DMS114 treated with DMSO at 0.1 percent for 48 hours (cell line): ENCODE results near the gene MBD3L1.

Experiments
- DNase-seq: peaks from one replicate; lab custom pipeline; 2025; ENCODE audit not compliant: unreplicated experiment; lab: John Stamatoyannopoulos, UW

The MBD3L1 gene

DNA sequence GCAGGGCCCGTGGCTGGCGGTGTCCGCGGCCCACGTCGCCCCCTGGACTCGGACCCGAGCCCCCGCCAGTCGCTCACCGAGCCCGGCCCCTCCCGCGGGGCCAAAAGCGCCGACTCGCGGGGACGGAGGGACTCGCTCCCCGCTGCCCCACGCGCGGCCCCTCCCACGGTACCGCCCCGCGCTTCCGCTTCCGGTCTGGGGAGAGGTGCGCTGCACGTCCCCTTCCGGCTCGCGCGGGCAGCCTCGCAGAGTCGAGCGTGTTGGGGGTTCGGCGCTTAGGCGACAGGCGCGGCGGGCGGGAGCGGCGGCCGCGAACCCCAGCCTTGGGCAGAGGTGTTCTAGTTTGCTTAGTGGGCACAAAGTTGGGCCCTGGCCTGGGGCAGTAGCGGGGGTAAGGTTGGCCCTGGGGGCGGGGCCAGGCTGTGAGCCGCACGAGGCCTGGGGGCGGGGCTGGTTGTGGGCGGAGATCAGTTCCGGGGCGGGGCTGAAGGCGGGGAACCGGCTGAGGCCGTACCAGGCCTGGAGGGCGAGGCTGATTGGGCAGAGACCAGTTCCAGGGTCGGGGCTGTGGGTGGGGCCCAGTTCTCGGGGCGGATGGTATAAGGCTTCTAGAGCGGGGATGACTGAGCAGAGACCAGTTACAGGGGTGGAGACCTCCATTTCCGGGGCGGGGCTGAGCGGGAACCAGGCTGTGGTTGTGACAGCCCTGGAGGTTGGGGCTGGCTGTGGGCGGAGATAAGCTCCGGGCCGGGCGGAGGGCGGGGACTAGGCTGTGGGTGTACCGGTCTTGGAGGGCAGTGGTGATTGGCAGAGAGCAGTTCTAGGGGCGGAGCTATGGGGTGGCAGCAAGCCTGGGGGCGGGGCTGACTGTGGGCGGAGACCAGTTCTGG, at the start of gene MBD3L1, which contains the start of gene ZNF558:
TSS of gene MBD3L1 (plus strand) at position 246 of the 890 bp plus-strand sequence. CDS start 10,302 bp downstream, outside the sequence.
TSS of gene ZNF558 (minus strand) at position 173 of the 890 bp plus-strand sequence. CDS start 9,645 bp downstream, outside the sequence.
- peak; percentile 82 for DNase-seq

- DNase-seq = no peak
Observed at GRCh38 chr19:8794823-8795222, 37.4 kb upstream of the MBD3L1 start.

DNA sequence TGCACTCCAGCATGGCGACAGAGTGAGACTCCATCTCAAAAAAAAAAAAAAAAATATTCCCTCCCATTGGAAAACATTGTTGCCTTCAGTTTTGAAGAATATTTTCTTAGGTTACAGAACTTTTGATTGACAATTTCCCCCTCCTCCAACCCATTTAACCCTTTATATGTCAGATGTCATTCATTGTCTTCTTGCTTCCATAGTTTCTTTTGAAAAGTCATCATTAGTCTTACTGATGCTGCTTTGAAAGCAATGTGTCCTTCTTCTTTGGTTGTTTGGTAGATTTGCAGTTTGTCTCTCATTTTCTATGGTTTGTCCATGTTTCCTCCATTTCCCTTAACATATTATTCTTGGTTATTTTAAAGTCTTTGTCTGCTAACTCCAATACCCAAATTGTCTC, 25.5 kb upstream of the MBD3L1 start:
- no peak for DNase-seq

- DNase-seq = no peak
Observed at GRCh38 chr19:8811315-8812172, 20.6 kb upstream of the MBD3L1 start.

DNA sequence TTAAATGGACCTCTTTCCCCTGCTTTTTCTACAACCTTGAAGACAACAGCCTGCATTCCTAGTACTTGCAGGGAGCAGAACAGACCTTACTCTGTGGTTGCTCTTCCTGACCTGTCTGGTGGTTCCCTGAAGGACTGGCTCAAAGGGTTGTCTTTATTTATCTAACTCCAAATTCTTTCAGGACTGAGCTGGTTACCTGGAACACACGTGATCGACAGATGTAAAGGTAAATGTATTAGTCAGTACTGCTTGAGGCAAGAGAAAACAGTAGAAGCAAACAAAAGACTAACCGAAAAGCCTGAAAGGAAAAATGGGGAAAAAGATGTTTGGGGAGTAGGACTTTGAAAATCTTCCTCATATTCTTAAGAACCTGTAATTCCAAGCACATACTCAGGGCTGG, 18.0 kb upstream of the MBD3L1 start:
- no peak for DNase-seq

- no peak for DNase-seq
Observed at GRCh38 chr19:8815780-8816179, 16.4 kb upstream of the MBD3L1 start.

- no peak for DNase-seq
Observed at GRCh38 chr19:8820234-8820633, 11.9 kb upstream of the MBD3L1 start.

DNA sequence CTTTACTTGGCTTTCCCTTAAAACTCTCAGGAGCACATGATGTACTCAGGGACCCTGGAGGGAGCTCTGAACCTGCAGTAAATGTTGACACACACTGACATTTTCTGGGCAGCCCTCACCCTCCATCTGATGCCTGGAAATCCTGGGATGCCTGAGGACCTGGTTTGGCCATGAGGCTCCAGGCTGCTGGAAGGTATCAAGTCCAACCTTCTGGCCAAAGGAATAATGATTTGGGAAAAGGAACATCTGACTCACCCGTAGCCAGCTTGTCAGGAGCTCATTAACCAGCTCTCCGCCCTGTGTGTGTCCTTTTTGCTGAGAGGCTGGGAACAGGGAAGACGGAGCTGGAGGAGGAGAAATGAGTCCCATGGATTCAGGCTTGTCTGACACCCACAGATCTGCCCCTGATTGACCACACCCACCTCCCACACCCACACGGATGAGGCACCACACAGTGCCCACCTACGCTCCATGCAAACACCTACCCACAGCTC, 10.4 kb upstream of the MBD3L1 start:
- no peak for DNase-seq

DNA sequence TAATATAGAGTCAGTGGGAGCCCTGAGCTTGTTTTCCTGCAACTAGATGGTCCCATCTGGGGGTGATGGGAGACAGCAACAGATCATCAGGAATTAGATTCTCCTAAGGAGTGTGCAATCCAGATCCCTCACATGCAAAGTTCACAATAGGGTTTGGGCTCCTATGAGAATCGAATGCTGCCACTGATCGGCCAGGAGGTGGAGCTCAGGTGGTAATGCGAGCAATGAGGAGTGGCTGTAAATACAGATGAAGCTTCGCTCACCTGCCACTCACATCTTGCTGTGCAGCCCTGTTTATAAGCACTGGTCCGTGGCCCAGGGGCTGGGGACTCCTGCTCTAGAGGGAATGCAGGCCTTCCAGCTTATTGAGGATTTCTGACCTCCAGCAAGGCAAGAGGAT, 5.8 kb upstream of the MBD3L1 start:
- DNase-seq = no peak

GRCh38 chr19:8827277-8827676, 4.9 kb upstream of the MBD3L1 start:
- no peak for DNase-seq

- DNase-seq = no peak
Observed at GRCh38 chr19:8831373-8831772, 804 bp upstream of the MBD3L1 start.

- DNase-seq = no peak
Observed at GRCh38 chr19:8831832-8832131, 395 bp upstream of the MBD3L1 start.

DNA sequence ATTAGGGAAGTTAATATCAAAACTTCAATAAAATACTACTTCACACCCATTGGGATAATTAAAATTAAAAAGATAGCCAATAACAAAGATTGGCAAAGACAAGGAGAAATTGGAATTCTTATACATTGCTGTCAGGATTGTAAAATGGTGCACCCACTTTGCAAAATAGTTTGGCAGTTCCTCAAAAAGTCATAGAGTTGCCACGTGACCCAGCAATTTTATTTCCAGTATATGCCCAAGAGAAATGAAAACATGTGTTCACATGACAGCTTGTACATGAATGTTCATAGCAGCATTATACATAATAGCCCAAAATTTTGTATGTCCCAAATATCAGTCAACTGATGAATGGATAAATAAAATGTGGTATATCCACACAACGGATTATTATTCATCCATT, 3.3 kb downstream of the MBD3L1 start:
- no peak for DNase-seq

GRCh38 chr19:8835877-8836276, 3.7 kb downstream of the MBD3L1 start:
- DNase-seq = no peak

- DNase-seq = no peak
Observed at GRCh38 chr19:8840708-8841107, 8.5 kb downstream of the MBD3L1 start.

DNA sequence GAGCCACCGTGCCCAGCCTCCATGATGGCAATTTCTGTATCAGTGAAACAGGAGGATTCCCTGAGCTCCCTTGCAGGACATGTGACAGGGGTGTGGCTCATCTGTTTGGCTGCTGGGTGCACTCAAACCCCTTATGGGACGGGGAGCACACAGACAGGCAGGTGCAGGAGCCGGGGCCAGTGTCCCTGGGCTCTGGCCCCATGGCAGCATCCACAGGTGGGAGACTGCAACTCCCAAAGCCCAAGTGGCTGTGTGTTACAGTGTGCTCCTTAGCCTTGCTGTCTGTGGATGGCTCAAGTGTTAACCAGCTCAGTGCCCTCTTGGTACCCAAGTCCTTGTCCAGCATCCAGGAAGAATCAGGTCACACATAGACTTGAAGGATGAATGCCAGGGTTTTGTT, 14.6 kb downstream of the MBD3L1 start:
- DNase-seq = no peak

GRCh38 chr19:8849232-8849631, 17.1 kb downstream of the MBD3L1 start:
- DNase-seq = no peak

- no peak for DNase-seq
Observed at GRCh38 chr19:8850488-8850887, 18.3 kb downstream of the MBD3L1 start.

DNA sequence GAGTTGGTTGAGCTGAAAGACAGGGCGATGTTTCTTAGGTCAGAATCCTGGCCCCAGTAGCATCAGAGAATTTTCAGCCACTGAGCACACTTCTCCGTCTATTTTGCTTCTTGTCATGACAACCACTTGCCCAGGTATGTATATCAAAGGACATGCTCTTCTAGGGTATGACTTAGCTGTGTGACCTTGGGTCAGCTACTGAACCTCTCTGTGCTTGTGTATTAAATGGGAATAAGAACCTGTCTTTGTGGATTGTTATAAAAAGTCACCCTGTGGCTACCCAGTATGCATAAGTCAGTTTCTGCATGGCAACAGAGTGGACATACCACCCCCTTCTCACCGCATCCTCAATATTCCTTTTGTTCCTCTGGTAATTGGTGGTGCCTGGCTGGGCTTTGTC, 26.1 kb downstream of the MBD3L1 start:
- DNase-seq = no peak

DNA sequence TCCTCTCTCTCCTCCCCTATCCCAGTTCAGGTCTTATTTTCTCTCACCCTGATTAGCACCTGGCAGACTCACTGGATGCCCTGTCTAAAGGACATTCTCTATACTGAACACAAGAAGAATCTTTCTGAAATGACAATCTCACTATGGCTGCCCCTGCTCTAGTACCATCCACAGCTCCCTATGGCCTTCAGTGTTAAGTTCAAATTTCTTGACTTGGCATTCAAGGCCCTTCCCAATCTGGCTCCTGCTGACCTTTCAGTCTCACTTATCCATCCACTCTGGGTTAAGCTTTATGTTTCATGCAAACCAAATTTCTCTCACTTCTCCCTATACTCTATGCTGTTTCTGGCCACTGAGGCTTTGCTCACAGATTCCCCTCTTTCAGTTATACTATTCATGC, 34.2 kb downstream of the MBD3L1 start:
- DNase-seq = no peak

GRCh38 chr19:8877854-8878705, 45.9 kb downstream of the MBD3L1 start:
- DNase-seq = no peak
